GM13977 (cell line): Measurements from ENCODE around the gene H2BK1.

Source experiments
- DNase-seq: peaks from one replicate; pipeline ENCODE4 v3.0.0; 2012; ENCODE audit warnings: low spot score
- in situ Hi-C: fragments of 300-500 bp; cut with MboI; formaldehyde crosslinking; loops from one replicate; pipeline ENCODE4 v1.12.0; 2022; ENCODE audit warnings: low sequenced_read_pairs, low pct_unique_long_range_greater_than_20kb, mixed read lengths, inconsistent platforms; ENCODE audit not compliant: unreplicated experiment
- TF ChIP-seq, protein P1 (sequence below): IDR thresholded peaks from 2 replicates; pipeline ENCODE4 v1.5.1; 2012; ENCODE audit warnings: mild to moderate bottlenecking, control low read depth; ENCODE audit not compliant: insufficient read depth; ENCODE audit errors: extremely low read depth, missing control alignments

H2BK1 gene

DNA sequence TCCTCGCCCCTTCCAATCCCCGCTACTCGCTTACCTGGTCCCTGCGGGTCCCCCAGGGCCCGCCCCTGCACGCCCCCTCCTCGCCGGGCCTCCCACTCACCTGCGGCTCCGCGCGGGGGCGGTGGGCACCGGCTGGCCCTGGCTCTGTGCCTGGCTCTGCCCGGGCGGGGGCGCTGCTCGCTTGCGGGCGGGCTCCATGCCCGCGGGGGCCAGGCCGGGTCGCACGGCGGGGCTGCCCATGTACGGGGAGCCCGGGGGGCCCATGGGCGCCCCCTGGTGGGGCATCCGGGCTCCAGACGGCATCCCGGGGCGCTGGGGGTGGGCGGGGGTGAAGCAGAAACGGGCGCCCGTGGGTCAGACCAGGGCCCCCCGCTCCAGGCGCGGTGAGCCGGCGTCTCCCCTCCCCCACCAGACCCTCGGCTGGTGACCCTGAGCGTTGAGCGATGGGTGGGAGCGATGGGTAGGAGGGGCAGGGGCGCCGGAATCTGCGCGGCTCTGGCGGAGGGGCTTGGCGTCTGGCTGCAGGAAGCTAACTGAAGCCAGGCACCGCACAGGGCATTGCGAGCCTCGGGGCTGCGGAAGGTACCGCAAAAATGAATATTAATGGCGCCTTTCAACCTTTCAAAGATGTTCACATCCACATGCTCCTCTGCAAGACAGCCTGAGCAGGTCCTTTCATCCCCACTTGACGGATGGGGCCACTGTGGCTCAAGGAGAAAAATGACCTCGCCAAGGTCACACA lies 35.2 kb upstream of the H2BK1 start:
- TF ChIP-seq, protein P1, sequence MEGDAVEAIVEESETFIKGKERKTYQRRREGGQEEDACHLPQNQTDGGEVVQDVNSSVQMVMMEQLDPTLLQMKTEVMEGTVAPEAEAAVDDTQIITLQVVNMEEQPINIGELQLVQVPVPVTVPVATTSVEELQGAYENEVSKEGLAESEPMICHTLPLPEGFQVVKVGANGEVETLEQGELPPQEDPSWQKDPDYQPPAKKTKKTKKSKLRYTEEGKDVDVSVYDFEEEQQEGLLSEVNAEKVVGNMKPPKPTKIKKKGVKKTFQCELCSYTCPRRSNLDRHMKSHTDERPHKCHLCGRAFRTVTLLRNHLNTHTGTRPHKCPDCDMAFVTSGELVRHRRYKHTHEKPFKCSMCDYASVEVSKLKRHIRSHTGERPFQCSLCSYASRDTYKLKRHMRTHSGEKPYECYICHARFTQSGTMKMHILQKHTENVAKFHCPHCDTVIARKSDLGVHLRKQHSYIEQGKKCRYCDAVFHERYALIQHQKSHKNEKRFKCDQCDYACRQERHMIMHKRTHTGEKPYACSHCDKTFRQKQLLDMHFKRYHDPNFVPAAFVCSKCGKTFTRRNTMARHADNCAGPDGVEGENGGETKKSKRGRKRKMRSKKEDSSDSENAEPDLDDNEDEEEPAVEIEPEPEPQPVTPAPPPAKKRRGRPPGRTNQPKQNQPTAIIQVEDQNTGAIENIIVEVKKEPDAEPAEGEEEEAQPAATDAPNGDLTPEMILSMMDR = peak; percentile 61
- peak; percentile 91 for DNase-seq
- in situ Hi-C loops = no loop called here

DNA sequence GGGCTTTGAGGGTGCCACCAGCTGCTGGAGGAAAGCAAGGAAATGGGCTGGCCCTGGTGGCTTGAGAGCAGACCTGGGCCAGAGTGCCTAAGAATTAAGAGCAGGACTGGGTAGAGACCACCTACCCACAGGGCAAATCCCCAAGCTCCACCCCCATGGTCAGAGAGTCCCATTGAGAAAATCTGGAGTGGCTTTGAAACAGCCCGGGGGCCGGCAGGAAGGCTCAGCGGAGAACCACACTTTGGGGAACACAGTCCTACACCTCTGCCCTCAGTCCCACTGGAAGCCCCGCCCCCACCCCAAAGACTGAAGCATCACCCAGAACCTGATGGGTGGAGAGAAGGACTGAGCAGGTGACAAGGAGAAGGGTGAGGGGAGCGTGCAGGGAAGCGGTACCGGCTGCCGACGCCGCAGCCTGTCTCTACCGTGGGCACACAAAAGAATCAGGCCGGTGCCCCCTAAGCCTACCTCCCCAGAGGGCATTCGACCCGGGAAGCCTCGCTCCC lies 34.6 kb upstream of the H2BK1 start:
- no peak for DNase-seq
- in situ Hi-C loops = no loop called here
- TF ChIP-seq, protein P1 = no peak

DNA sequence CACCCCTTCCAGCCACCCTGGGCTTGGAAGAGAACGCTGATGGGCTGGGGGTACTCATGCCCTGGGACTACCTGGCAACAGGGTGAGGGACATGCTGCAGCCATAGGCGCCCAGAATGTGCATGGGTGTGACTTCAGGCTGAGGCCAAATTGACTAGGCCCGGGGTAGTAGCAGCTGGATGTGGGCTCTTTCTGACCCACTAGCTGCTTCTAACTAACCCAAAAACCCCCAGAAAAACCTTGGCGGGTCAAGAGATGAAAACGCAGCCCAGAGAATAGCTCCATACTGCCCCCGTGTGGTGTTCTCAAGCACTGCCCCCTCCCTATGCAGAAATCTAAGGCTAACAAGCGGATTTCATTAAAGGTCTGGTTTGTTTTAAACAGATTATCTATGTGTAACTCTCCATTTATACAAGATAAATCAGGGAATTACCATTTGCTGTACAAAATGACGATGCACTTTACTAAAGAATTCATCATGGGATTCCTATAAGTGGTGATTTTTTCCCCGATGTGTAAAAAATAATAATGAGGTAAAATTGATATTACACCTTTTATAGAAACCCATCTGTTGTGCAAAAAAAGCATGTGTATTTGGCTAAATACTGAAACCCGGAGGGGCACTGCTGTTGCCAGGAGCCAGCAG lies 34.0 kb upstream of the H2BK1 start:
- in situ Hi-C loops = no loop called here
- peak; percentile 90 for DNase-seq

DNA sequence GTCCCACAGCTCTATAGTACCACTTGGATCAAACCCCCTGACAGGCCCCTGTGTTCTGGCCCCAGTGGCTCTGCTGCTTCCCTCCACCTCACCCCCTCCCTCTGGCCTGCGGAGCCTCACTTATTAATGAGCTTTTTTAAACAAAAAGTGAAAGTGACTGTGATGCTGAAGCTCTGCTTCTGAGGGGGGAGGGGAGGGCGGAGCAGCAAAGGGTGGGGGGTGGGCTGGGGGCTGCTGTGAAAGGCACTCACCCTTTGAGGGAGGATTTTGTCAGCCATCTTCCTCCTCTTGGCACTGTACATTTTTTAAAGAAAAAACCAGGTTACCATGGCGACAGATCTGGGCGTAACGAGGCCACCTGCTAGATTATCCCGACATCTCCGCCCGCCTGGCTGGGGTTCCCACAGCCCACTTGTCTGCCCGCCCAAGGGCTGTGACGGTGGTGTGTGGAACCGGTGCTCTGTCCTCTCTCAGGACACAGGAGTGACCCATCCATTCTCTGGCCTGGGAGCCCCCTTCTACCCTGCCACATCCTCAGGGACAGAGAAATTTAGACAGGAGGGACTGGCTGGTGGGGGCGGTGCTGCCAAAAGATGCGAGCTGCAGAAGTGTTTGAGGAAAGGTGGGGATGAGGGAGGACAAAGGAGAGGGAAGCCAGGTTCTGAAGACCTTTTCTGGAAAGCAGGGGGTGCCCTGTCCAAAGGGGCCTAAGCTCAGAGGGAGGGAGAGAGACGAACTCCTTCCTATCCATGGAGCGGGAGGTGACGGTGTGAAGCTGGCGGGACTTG lies 33.3 kb upstream of the H2BK1 start:
- in situ Hi-C loops = no loop called here
- DNase-seq = peak; percentile 76
- TF ChIP-seq, protein P1 = no peak

More for the DNA sequence above, 34.0 kb upstream of the H2BK1 start:
- TF ChIP-seq, protein P1 = peak; percentile 80

DNA sequence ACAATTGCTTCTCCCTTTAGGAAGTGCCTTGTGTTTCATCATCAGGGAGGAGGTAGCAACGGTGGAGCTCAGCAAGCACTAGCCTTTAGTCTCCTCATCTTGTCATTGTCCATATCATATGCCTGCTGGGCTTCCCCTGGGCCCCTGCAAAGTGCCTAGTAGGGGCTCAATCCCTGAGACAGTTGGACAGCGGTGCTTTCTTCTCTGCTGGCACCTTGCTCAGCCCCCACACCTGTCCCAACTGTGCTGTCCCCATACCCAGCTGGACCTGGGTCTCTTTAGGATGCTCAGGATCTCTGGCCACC lies 32.7 kb upstream of the H2BK1 start:
- TF ChIP-seq, protein P1 = no peak
- in situ Hi-C loops = no loop called here
- DNase-seq = no peak

DNA sequence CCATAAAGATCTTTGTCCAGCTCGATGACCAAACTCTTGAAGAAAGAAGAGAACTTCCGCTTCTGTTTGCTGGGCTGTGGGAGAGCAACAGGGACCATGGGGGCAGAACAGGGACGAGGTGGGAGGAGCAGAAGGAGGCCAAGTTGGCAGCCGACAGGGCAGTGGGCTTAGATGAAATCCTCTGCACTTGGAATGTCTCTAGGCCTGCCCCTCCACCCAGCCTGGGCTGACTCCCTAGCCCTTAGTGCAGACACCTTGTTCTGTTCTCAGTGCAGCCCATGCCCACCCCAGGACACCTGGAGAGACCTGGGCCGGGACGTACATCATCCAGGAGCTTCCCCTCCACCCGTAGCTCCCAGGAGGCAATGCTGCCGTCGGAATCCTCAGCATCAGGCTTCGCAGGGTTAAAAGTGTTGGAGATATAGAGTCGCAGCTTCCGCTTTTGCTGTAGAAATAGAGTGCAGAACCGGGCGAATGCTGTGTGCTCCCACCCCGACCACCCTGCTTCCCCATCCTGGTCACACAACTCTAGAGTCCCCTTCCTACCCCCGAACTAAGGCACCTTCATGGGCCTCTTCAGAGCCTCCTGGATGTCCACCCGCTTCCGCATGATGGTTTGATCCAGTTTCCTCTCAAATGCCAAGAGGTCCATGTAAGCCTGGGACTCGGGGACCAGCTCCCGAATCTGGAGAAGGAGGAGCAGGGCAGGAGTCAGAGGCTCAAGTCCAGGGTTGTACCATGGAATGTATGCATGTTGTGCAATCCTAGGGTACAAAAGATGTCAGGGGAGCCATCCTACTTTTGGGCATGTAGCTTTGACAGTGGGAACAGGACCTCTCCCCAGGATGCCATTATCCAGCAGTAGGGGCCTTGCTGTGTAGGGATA lies 32.1 kb upstream of the H2BK1 start:
- TF ChIP-seq, protein P1 = no peak
- in situ Hi-C loops = no loop called here
- no peak for DNase-seq
